B cell (primary cell): ENCODE data around the gene HPS3. TPM values are rescaled to one million over a fixed set of nuclear protein-coding genes. Genes with fewer than 3 reads are reported as not detected.

Experiments used
- ATAC-seq: fragments of 200-7000 bp; cut with Tn5 transposase; one replicate; pipeline ENCODE4 v1.10.0; 2021; ENCODE audit warnings: low read depth, mild to moderate bottlenecking, moderate number of reproducible peaks, moderate library complexity
- CTCF ChIA-PET: fragments of 350-600 bp; sonication (Branson Sonifier 250); formaldehyde crosslinking; loops from one replicate; lab custom pipeline; 2021; ENCODE audit warnings: antibody characterized with exemption, inconsistent platforms; lab: Charles Lee
- POLR2A ChIA-PET: fragments of 350-600 bp; sonication (Branson Sonifier 250); formaldehyde crosslinking; loops from one replicate; lab custom pipeline; 2021; ENCODE audit warnings: antibody characterized with exemption; lab: Charles Lee
- DNase-seq: peaks from one replicate; pipeline ENCODE4 v3.0.0; 2013
- H2AFZ ChIP-seq: 2 replicates; pipeline ENCODE4 v1.6.1; 2012; ENCODE audit warnings: mild to moderate bottlenecking, low read depth, low read length; ENCODE audit not compliant: insufficient read depth, poor library complexity, severe bottlenecking
- H3K27ac ChIP-seq, 2 donors: 1 replicate in 1 of 2; 2 replicates in 1 of 2; pipeline ENCODE4 v1.5.1; 2012 to 2013; ENCODE audit warnings: low read length in 2 of 2, mild to moderate bottlenecking in 2 of 2, moderate library complexity in 1 of 2
- H3K27me3 ChIP-seq, 4 experiments: fragments of 200-600 bp in 1 of 4; sonication (generic) in 1 of 4; replicated peaks in 1 of 4; 1 replicate in 2 of 4; 2 replicates in 2 of 4; pipeline versions ENCODE4 v1.6.1 to v1.7.0; 2013 to 2016; ENCODE audit warnings: low read length in 3 of 4, mild to moderate bottlenecking in 2 of 4, mixed read lengths in 1 of 4, moderate library complexity in 1 of 4; ENCODE audit not compliant: insufficient read depth in 4 of 4, control insufficient read depth in 3 of 4; ENCODE audit errors: control extremely low read depth in 1 of 4
- H3K36me3 ChIP-seq, 2 experiments: replicated peaks in 1 of 2; 1 replicate in 1 of 2; 2 replicates in 1 of 2; pipeline versions ENCODE4 v1.6.1 to v1.7.1; 2013; ENCODE audit warnings: low read length in 1 of 2; ENCODE audit not compliant: insufficient read depth in 2 of 2, control insufficient read depth in 1 of 2; ENCODE audit errors: control extremely low read depth in 1 of 2, extremely low read depth in 1 of 2
- H3K4me1 ChIP-seq, 2 donors: fragments of 200-600 bp in 1 of 2; sonication (generic) in 1 of 2; 1 replicate in 1 of 2; 2 replicates in 1 of 2; pipeline versions ENCODE4 v1.5.1 to v1.6.1; 2013 to 2017; ENCODE audit warnings: low read length in 2 of 2; ENCODE audit not compliant: control insufficient read depth in 2 of 2, insufficient read depth in 2 of 2
- H3K4me2 ChIP-seq: replicated peaks from 2 replicates; pipeline ENCODE3; 2012; ENCODE audit warnings: mild to moderate bottlenecking, low read depth, low read length; ENCODE audit not compliant: poor library complexity, severe bottlenecking
- H3K4me3 ChIP-seq, 5 experiments: fragments of 200-600 bp in 1 of 5; sonication (generic) in 1 of 5; 1 replicate in 3 of 5; 2 replicates in 2 of 5; pipeline versions ENCODE4 v1.5.1 to v1.7.0; 2011 to 2016; ENCODE audit warnings: low read length in 4 of 5, mild to moderate bottlenecking in 4 of 5, low read depth in 2 of 5, control low read depth in 1 of 5, moderate library complexity in 1 of 5; ENCODE audit not compliant: insufficient read depth in 1 of 5; ENCODE audit errors: control extremely low read depth in 1 of 5, extremely low read depth in 1 of 5
- H3K79me2 ChIP-seq: fragments of 200-600 bp; sonication (generic); one replicate; pipeline ENCODE4 v1.6.0; 2016; ENCODE audit warnings: low read length; ENCODE audit not compliant: control insufficient read depth, insufficient read depth
- H3K9ac ChIP-seq: fragments of 200-600 bp; sonication (generic); 2 replicates; pipeline ENCODE4 v1.6.1; 2017; ENCODE audit warnings: mild to moderate bottlenecking, low read length, moderate library complexity
- H3K9me3 ChIP-seq, 3 donors: one replicate each; pipeline versions ENCODE4 v1.6.1 to v1.7.1; 2013; ENCODE audit warnings: low read length in 2 of 3; ENCODE audit not compliant: control insufficient read depth in 2 of 3, insufficient read depth in 1 of 3; ENCODE audit errors: control extremely low read depth in 1 of 3
- H4K20me1 ChIP-seq: 2 replicates; pipeline ENCODE4 v1.6.0; 2012; ENCODE audit warnings: mild to moderate bottlenecking, low read length; ENCODE audit not compliant: insufficient read depth, control insufficient read depth, poor library complexity, severe bottlenecking
- H3K27ac Mint-ChIP-seq: one replicate; pipeline ENCODE4 v1.8.0; 2021; ENCODE audit warnings: mixed read lengths
- H3K27me3 Mint-ChIP-seq: one replicate; pipeline ENCODE4 v1.8.0; 2021; ENCODE audit warnings: mixed read lengths
- H3K4me1 Mint-ChIP-seq: one replicate; pipeline ENCODE4 v1.8.0; 2021; ENCODE audit warnings: mixed read lengths
- H3K4me3 Mint-ChIP-seq: one replicate; pipeline ENCODE4 v1.8.0; 2021; ENCODE audit warnings: mixed read lengths
- H3K9me3 Mint-ChIP-seq: one replicate; pipeline ENCODE4 v1.8.0; 2022; ENCODE audit warnings: mixed read lengths; ENCODE audit not compliant: insufficient read depth
- CTCF ChIP-seq: fragments of 200-600 bp; IDR thresholded peaks from one replicate; pipeline ENCODE4 v1.8.0; 2022; ENCODE audit warnings: antibody characterized with exemption, mild to moderate bottlenecking
- EZH2 ChIP-seq: IDR thresholded peaks from 2 replicates; pipeline ENCODE4 v1.6.1; 2012; ENCODE audit warnings: borderline replicate concordance, low read depth, mild to moderate bottlenecking, moderate library complexity, low read length; ENCODE audit not compliant: insufficient read depth, poor library complexity, severe bottlenecking
- WGBS: methylation state at CpG from one replicate; pipeline ENCODE4 v1.1.5; 2013; ENCODE audit warnings: missing lambda C conversion rate; ENCODE audit not compliant: insufficient coverage; 5-methylcytosine and 5-hydroxymethylcytosine counted together
- intact Hi-C: fragments of 100-400 bp; cut with micrococcal nuclease; formaldehyde crosslinking; loops from one replicate; pipeline ENCODE4 v1.10.0; 2022
- polyA plus RNA-seq: library from polyadenylated mRNA; depleted of rRNA; stranded (reverse); fragments of >200 nt; gene quantifications from 2 replicates; pipeline ENCODE4 v1.2.3, GENCODE V29; 2012
- total RNA-seq, 2 donors: library from RNA; stranded (reverse); fragments of 120-200 nt in 1 of 2; gene quantifications; 1 replicate in 1 of 2; 2 replicates in 1 of 2; pipeline versions ENCODE4 v1.2.3 to v1.2.4, GENCODE V29; 2013 to 2022

Gene HPS3
- total and polyA plus RNA-seq, 2 donors (not counting 1 experiment from before 2014, with no cell fraction given): 28.9 to 48.1 TPM

GRCh38 chr3:149087208-149087607, 42.2 kb upstream of the HPS3 start:
- no peaks in the 10 kb centered on the region for H3K27me3 Mint-ChIP-seq
- peaks cover 25% of the 10 kb centered on the region for H3K4me1 Mint-ChIP-seq
- CTCF ChIA-PET: interaction anchor here (0.7 kb wide), 1 partner anchor 95 kb away, joined by 3 read pairs; no protein-coding TSS in a partner anchor
- ATAC-seq (no peak), DNase-seq (no peak)
- Histone ChIP-seq H3K36me3 (no peaks in the 10 kb centered on the region), H4K20me1 (no peaks in the 10 kb centered on the region), H3K9me3 (no peaks in the 10 kb centered on the region), H3K4me1 (peaks cover 10 to 14% of the 10 kb centered on the region in 2 donors), H3K9ac (no peak overlapping the region), H3K4me3 (no peak overlapping the region), H3K4me2 (peak overlapping the region; percentile 76), H3K79me2 (peaks cover 7% of the 10 kb centered on the region), H3K27ac (no peak overlapping the region), H2AFZ (peak overlapping the region; percentile 90), H3K27me3 (no peaks in the 10 kb centered on the region)
- TF ChIP-seq EZH2 (no peak), CTCF (no peak)
- POLR2A ChIA-PET: interaction anchor here (0.7 kb wide), 1 partner anchor 39 kb away, joined by 3 read pairs; no protein-coding TSS in a partner anchor
- 100% methylated on average over 13 of the region's 15 CpGs for WGBS
- intact Hi-C loops: loop anchor here (2.0 to 5.0 kb wide), 2 partner anchors 14 to 725 kb away; partner anchors contain the start of gene RNF13
- H3K4me3 Mint-ChIP-seq: peak overlapping the region; percentile 91
- no peak overlapping the region for H3K27ac Mint-ChIP-seq
- no peaks in the 10 kb centered on the region for H3K9me3 Mint-ChIP-seq

- no peaks in the 10 kb centered on the region for H3K9me3 ChIP-seq
- peak; percentile 27 for DNase-seq
- TF ChIP-seq EZH2 (no peak), CTCF (no peak)
- no peak overlapping the region for H2AFZ ChIP-seq
- no peak overlapping the region for H3K4me3 ChIP-seq
- no peaks in the 10 kb centered on the region for H3K27me3 Mint-ChIP-seq
- H3K4me1 Mint-ChIP-seq: peaks cover 23% of the 10 kb centered on the region
- no peaks in the 10 kb centered on the region for H3K79me2 ChIP-seq
- no peak overlapping the region for H3K4me2 ChIP-seq
- H3K4me1 ChIP-seq: peaks cover 10 to 14% of the 10 kb centered on the region in 2 donors
- no peaks in the 10 kb centered on the region for H3K27me3 ChIP-seq
- POLR2A ChIA-PET: no interaction called here
- no peak for ATAC-seq
- no peak overlapping the region for H3K27ac ChIP-seq
- peak overlapping the region; percentile 51 for H3K27ac Mint-ChIP-seq
- H4K20me1 ChIP-seq: no peaks in the 10 kb centered on the region
- CTCF ChIA-PET: no interaction called here
- H3K4me3 Mint-ChIP-seq: no peak overlapping the region
- no peaks in the 10 kb centered on the region for H3K9me3 Mint-ChIP-seq
- H3K36me3 ChIP-seq: no peaks in the 10 kb centered on the region
- no peak overlapping the region for H3K9ac ChIP-seq
- intact Hi-C loops: loop anchor here (5.0 kb wide), 1 partner anchor 723 kb away; the partner anchor contains the start of gene RNF13
- 63% methylated on average over 3 of the region's 3 CpGs for WGBS
These were observed 40.0 kb upstream of the HPS3 start for GRCh38 chr3:149089395-149089794.
